ENCODE measurements around the gene CDKAL1.

CDKAL1 gene

DNA sequence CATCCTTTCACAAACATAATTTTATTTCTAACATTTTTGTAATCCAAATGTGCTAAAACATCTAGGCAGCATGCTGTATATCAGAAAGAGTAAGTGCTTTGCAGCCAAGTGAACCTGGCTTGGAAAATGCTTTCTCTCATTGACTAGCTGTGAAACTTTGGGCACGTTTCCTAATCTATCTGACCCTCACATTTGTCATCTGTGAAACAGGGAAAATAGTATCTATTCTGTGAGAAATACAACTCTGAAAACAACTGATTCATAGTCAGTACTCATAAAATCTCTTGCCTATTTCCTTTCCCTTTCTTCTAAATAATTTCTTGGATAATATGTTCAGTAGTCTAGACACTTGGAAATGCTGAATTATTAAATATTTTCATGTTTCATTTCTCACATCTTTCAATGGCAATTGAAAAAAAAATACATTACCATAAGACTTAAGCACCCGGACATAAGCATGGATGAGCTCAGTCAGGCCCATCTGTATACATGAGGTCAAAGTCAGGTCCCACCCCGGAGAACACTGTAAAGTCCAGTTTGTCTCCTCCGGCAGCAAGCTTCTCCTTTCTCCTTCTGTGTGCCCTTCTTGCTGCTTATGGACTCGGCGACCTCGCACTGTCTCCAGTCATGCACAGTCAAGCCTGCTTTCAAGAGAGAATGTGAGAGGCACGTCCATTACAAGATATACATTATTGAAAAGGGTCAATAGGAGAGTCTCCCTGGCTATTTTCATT lies 604.2 kb downstream of the CDKAL1 start:
- no peak for DNase-seq (ENCODE audit: low spot score)

DNA sequence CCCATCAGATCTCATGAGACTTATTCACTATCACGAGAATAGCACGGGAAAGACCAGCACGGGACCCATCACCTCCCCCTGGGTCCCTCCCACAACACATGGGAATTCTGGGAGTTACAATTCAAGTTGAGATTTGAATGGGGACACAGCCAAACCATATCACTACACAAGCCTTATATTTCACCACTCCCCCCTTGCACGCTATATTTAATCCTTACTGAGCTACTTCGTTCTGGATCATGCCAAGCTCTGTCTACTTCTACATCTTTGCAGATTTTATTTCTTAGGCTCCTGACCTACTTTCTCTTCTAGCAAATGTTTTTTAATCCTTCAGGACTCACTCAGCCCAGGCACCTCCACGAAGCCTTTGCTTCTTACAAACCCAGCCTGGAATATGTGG lies 606.7 kb downstream of the CDKAL1 start:
- no peak for DNase-seq (ENCODE audit: low spot score)

- no peak for DNase-seq (ENCODE audit: low spot score)
These were observed 607.5 kb downstream of the CDKAL1 start for GRCh38 chr6:21141616-21142303.

- DNase-seq (ENCODE audit: low spot score), result no peak
These were observed 608.5 kb downstream of the CDKAL1 start for GRCh38 chr6:21142741-21143140.

DNA sequence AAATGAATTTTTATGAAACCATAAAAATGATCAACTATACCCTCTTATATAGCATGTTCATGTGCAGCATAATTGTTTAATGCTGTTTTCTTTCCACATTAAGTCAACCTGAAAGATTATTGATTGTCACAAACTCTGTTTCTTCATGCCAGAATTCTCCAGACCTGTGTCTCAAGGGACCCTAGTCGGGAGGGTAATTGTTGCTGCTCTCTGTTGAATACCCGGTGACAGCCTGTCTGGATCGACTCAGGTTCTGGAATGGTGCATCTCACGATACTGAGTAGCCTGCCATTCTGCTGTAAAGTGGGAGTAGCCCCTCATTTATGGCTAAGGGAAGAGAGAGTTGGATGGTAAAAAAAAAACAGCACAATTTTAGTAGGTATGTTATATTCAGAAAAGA lies 609.4 kb downstream of the CDKAL1 start:
- DNase-seq (ENCODE audit: low spot score), result no peak

DNA sequence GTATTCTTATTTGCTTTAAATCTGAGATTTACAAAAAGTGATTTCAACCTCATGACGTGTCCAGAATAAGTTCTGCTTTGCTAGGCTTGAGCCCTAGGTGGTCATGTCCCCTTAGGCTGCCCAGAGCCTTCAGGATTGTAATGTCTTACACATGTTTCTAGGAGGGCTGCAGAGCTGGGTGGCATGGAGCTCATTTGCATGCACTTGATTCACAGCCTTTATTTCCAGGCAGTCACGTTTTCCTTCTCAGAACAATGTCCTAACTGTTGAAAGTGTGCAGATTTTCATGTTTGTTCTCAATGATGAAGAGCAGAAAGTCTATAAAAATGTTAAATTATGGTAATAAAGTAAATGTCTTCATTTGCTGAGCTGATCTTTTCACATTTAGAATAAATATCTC lies 610.7 kb downstream of the CDKAL1 start:
- no peak for DNase-seq (ENCODE audit: low spot score)

DNA sequence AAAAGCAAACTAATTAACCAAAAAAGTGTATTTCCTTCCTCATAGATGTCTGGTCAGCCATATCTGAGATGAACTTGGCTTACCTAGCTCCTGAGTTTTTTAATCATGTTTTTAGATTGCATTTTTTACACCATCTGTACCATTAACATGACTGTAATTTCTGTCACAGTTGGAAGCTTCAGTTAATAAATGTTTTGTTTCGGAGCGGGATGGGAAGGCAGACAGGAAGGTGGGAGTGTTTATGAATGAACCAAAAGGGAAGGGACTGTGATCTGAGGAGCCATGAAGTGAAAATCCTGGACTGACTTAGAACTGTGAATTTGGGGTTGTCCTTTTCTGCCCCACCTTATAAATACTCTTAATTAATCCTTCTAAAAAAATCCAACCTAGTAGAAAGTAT lies 613.7 kb downstream of the CDKAL1 start:
- DNase-seq (ENCODE audit: low spot score), result no peak

DNA sequence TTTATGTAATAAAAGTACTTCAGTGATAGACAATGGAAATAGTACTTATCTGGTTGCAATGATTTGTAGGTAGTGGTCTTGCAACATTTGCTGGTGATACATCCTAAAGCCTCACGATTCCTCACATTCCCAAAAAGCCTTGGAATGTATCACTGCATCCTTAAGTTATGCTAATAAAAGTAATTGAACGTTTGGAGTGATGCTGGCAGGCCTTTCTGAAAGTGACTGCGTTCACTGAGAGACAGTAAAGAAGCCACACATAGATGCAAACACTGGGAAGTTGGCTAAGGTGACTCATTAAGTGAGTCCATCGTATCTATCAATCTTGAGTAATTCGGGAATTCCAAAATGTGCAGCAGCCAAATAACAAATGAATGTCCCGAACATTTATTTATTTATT lies 615.2 kb downstream of the CDKAL1 start:
- no peak for DNase-seq (ENCODE audit: low spot score)

- no peak for DNase-seq (ENCODE audit: low spot score)
These were observed 616.4 kb downstream of the CDKAL1 start for GRCh38 chr6:21150667-21151066.

GRCh38 chr6:21151119-21151518 lies 616.9 kb downstream of the CDKAL1 start:
- no peak for DNase-seq (ENCODE audit: low spot score)

- no peak for DNase-seq (ENCODE audit: low spot score)
These were observed 617.3 kb downstream of the CDKAL1 start for GRCh38 chr6:21151530-21151929.

DNA sequence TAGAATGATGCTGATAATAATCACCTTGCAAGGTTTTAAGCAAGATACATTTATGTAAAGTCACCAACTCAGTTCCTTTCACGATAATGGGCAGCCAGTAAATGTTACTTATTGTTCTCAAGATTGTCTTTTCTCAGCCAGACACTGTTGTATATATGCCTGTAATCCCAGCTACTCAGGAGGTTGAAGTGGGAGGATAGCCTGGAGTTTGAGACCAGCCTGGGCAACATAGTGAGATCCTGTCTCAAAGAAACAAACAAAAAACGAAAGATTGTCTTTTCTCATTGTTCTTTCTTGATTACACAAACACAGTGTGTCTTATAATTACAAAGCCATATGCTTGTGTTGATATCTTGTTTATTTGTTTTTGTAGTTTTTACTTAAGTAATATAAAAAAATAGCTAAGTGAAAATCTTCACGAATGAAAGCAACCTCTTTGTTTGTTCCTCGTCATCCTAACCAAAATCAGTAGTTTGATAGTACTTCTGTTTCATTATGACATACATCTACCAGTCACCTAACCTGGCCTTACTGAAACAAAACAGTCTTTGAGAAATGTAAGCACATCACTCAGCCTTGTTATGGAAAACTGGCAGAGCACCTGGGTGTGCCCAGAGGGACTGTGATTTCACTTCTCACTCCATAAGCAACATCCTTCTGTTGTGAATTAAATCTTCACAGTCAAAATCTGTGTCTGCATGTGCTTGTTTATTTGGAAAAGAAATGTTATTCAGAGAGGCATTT lies 623.1 kb downstream of the CDKAL1 start:
- no peak for DNase-seq (ENCODE audit: low spot score)

- DNase-seq (ENCODE audit: low spot score), result no peak
These were observed 623.9 kb downstream of the CDKAL1 start for GRCh38 chr6:21158149-21158548.

GRCh38 chr6:21158873-21159272 lies 624.6 kb downstream of the CDKAL1 start:
- no peak for DNase-seq (ENCODE audit: low spot score)

- DNase-seq (ENCODE audit: low spot score), result no peak
These were observed 625.2 kb downstream of the CDKAL1 start for GRCh38 chr6:21159465-21159864.

- no peak for DNase-seq (ENCODE audit: low spot score)
These were observed 627.5 kb downstream of the CDKAL1 start for GRCh38 chr6:21161707-21162106.

GRCh38 chr6:21163110-21163837 lies 629.0 kb downstream of the CDKAL1 start:
- DNase-seq (ENCODE audit: low spot score), result no peak

DNA sequence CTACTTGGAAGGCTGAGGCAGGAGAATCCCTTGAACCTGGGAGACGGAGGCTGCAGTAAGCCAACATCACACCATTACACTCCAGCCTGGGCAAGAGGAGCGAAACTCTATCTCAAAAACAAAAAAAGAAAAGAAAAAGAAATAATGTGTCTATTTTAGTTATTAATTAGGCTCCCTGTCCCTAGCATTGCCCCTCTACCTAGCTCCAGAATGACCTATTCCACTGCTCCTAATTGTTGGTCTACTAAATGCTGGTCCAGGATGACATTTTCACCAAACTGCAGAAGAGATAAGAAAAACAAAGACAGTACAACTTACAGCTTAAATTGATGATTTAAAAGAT lies 629.6 kb downstream of the CDKAL1 start:
- DNase-seq (ENCODE audit: low spot score), result no peak

DNA sequence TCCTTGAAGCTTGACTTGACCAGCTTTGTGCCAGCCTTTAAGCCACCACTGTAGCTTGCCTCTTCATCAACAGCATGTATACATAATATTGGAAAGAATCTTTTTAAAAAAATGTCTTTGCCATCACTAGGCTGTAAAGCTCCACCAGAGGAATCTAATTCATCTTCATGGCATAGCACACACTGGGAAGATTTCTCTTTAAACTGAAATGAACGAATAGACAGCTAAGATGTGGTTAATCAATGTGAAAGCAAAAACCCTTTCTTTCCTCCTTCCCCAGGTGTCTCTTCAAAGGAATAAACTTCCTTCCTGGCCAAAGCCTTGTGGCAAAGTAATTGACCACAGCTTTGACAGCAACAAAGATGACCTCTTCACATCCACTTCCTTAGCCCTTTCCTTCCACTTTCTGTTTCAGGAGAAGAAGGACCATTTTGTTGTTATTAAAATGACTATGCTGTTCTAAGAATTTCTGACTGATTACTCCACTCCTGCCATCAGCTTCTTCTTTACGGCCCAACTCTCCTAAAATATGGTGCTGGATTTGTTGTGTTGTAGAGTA lies 630.6 kb downstream of the CDKAL1 start:
- DNase-seq (ENCODE audit: low spot score), result no peak

DNA sequence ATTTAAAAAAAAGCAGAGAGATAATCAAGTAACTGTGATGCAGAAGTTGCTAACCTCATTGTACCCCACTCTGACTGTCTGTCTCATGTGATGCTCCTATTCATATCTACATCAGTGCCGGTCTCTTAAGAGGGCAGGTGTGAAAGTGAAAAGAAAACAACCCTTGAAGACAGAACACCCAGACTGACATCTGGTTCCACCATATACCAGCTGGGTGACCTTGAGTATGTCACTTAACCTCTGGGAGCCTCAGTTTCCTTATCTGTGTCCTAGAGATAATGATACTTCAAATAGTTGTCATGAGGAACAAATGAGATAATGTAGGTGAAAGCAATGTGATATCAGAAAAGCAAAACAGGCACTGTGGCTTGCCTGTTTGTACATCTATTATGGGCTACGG lies 632.5 kb downstream of the CDKAL1 start:
- DNase-seq (ENCODE audit: low spot score), result no peak

- DNase-seq (ENCODE audit: low spot score), result no peak
These were observed 633.5 kb downstream of the CDKAL1 start for GRCh38 chr6:21167790-21168189.

DNA sequence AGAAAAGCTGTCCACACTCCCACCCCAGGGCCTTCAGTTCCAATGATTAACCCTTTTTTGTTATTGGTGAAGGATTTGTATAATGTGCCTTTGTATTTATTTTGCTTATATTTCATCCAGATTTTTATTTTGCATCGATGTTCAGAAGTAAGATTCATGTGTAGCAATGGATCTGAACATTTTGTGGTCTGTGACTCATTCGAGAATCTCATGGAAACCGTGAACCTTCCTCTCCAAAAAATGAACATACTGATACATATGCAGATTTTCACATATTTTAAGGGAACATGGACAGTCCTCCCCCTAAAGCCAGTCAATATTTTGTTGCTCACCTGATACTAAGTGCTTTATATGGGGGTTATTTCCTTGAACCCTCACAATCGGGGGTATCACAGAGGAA lies 637.5 kb downstream of the CDKAL1 start:
- DNase-seq (ENCODE audit: low spot score), result no peak

Data from CD4-positive, alpha-beta T cell treated with Interleukin-15 for 4 hours (primary cell).